Amniotic epithelial cell (primary cell): ENCODE measurements around the gene WWOX.

Experiments
- DNase-seq: peaks from one replicate; pipeline ENCODE4 v3.0.0-alpha.2; 2010; ENCODE audit warnings: low read depth

WWOX gene

DNA sequence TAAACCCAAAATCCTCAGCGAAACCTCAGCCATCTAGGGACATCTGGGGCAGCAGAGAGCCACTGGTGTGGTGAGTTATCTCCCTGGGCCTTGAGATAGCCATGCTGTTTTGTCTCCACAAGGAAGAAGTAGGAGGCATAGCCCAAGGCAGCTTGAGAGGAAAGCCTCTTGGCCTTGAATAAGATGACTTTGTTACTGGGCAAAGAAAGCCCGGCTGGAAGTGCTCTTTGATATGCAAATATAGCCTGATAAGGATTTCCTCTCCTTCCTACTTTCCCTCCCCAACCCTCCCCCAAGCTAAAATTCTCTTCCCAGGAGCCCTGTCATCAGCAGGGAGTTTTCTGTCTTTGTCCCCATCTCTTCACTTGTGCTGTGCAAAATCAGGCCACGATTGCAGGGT, 806.7 kb downstream of the WWOX start:
- DNase-seq = no peak

- DNase-seq = no peak
These were observed 809.8 kb downstream of the WWOX start for GRCh38 chr16:78909226-78909625.

DNA sequence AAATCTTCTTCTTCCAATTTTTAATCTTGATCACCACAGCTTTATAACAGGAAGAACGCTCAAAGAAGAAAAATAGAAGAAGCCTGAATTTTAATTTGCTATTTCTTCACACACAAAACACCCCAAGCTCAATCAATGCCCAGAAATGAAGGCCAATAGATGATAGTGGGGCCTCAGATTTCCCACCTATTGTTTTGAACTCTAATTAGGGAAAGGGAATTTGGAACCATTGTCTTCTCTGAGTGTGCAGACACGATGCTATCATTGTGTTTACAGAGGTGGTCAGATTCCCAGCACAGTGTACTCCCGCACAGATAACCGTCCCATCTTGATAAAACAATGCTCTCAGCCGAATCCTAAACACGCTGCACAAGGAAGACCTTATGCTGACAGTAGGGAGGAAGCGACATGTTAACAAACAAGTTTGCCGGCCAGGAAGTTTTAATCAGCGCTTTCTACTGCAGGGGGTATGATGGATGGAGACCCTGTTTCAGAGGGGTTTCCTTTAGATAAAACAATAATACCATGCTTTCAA, 816.4 kb downstream of the WWOX start:
- no peak for DNase-seq

- no peak for DNase-seq
These were observed 817.6 kb downstream of the WWOX start for GRCh38 chr16:78916928-78917545.

DNA sequence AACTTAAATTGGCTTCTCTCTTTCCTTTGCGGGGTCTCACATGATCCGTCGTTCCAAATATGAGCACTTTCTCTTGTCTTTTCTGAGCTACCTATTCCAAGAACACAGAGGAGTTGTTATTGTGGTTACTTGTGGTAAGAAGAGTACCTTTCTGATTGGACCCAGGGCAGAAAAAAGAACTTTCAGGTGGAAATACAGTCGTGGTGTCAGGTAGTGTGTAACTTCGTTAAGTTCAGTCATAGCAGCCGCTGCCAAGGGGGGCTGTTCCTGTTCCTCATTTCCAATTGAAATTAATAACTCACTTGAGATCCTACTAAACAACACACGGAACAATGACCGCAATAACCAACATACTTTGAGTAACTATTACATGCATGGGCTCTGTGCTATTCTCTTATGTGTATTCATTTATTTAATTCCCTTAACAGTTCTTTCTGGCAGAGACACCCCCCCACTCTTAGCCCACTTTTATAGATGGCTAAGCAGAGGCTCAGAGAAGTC, 819.4 kb downstream of the WWOX start:
- no peak for DNase-seq

DNA sequence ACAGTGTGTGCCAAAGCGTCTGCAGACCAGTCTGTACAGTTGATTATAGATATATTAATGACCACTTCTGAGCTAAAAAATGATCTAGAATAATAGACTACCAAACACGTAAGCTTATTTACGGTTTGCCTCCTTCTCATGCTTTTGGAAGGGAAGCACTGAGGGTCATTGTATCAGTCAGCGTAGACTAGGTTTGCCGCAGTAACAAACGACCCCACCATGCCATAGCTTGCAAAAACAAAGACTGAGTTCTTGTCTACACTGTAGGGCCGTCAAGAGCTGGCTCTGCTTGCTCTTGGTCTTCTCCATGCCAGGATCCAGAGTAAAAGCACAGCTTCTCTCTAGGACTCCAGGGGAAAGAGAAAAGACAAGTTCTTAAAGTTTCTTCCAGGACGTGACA, 820.4 kb downstream of the WWOX start:
- no peak for DNase-seq

DNA sequence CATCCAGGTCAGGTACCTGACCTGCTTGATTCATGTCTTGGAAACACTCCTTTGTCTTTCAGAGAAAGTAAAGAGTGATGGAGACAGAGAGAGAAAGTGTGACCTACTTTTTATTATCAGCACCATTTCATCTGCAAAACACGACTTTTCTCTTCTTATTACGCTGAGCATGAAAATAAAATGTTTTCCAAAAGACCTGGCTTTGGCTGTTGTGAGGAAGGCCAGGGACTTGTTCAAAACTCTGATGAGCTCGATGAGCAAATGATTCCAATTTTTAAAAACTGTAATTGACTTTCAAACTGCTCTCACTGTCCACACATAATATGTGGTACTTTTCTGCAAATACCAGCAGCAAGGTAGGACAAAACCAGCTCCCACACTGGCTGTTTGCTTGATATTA, 821.2 kb downstream of the WWOX start:
- DNase-seq = no peak

- no peak for DNase-seq
These were observed 825.8 kb downstream of the WWOX start for GRCh38 chr16:78925083-78925767.

DNA sequence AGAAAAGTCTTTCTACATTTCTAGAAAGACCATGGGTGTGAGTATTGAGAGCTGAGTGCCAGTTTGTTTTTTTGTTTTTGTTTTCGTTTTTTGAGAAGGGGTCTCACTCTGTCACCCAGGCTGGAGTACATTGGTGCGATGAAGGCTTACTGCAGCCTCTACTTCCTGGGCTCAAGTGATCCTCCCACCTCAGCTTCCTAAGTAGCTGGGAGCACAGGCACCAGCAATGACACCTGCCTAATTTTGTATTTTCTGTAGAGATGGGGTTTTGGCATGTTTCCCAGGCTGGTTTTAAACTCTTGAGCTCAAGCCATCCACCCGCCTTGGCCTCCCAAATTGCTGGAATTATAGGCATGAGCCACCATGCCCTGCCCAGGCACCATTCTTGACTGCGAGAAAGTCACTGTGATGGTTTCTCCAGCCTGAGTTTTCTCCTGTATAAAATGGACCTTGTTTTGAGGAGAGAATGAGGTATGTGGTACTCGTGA, 827.3 kb downstream of the WWOX start:
- DNase-seq = no peak

- no peak for DNase-seq
These were observed 828.3 kb downstream of the WWOX start for GRCh38 chr16:78927766-78928165.

- no peak for DNase-seq
These were observed 830.4 kb downstream of the WWOX start for GRCh38 chr16:78929841-78930240.

GRCh38 chr16:78930561-78930960, 831.1 kb downstream of the WWOX start:
- no peak for DNase-seq

DNA sequence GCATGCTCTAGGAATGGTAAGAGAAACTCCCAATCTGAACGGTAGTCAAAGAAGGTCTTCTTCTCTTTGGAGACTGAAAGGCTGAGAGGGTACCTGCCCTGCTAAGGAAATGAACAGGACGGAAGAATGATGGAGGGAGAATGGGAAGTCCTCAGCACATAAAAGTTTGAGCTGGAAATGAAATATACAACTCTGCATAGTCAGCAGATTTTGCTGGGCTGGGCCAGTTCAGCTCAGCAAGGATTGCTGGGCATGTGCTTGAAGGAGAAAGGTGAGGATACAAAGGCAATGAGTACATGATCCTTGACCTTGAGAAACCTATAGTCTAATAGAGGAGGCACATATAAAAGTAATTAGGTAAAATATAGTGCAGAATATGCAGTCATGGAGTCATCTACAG, 831.8 kb downstream of the WWOX start:
- no peak for DNase-seq

GRCh38 chr16:78931678-78932077, 832.2 kb downstream of the WWOX start:
- no peak for DNase-seq

DNA sequence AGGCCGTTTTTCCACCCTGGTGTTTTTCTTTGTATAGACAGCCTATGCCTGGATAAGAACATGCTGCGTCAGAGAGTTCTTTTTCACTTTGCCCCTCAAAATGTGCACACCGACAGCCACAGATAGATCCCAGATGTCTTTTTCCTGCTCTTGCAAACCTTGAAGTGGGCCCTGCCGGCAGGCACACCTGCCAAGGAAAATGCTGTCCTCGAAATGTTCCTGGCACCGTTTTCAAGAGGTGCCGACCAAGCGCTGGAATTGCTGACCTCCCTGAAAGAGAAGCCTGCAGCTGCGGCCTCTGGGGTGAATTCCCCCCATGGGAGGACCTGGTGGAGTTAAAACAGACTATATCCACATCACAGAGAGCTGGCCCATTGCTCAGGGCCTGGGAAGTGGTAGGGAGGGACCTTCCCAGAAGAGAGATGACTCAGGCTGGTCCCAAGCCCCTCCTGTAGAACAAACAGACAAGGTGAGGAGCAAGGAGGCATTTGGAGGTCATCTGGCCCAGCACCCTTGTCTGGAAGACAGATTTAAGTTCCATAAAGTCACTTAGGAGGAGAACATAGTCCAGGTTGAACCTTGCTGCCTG, 833.0 kb downstream of the WWOX start:
- no peak for DNase-seq

DNA sequence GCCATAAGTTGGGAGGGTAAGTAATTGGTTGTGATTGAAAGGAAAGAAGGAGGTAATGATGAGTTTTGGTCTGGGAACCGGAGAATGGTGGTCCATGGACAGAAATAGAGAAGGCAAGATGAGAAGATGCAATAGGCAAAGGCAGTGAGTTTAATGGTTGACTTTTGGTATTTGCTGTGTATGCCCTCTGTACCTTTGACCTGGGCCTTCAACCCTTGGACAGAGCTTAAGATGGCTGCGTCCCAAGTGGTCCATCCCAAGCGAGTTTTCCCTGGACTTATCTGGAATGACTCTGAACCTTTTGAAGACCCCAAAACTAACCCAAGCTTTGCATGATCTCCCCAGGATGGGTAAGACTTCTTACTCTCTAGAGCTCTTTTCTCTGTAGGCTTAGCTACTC, 836.6 kb downstream of the WWOX start:
- no peak for DNase-seq

DNA sequence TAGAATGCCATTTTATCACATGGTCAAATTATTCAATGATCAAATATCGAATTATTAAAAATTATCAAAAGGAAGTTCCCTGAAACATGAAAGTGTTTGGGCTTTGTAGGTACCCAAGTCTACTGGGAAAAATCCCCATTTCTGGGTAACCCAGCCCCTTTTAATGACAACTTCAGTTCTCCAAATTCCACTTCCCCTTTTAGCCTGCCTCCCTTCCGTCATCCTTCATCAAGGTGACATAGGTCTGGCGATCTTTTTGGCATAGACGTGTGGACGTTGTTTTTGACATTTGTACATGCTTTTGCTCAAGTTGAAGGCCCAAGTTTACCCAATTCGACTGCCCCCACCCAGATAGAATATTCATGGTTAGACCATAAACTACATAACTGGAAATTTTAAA, 840.1 kb downstream of the WWOX start:
- no peak for DNase-seq

DNA sequence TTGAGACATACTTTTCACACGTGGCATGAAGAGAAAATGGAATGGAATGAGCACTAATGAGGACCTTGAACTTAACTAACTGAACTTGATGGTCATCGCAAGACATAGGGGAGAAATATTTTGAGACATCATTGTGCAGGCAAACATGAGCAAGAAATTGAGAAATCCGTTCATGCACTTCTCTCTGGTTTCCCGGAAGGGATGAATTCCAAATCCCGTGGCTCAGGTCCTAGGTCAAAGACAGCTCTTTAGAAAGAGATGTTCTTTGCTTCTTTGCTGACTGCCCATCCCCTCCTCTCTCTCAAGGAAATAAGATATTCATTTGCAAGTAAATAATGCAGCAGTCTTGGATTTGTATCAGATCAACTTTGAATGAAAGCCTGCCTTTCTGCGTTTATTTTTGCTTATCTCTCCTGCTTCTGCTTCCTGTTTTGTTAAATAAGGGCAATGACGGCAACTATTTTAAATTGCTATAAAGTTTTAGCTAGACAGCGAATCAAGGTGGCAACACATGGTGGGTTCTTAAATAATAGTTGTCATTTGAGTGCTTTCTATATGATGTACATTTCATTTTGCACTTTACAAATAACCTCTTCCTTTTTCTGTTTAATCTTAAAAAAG, 843.3 kb downstream of the WWOX start:
- no peak for DNase-seq

DNA sequence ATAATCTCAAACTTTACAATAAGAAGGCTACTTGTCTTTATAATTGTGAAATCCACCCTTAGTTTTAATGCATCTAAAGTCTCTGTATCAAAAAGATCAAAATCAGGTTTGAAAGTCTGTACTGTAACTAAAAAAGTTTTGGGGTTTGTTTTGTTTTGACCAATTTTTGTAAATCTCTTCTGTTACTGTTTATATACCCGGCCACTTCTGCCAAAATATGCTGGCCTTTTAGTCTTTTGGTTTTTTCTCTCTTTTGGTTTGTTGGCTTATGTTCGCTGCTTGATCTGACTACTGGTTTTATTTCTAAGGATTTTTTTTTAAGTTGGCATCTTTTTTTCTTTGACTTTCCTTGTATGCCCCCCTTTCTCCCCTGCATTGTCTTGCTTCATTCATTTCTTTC, 845.9 kb downstream of the WWOX start:
- no peak for DNase-seq

GRCh38 chr16:78946556-78946955, 847.1 kb downstream of the WWOX start:
- DNase-seq = no peak

DNA sequence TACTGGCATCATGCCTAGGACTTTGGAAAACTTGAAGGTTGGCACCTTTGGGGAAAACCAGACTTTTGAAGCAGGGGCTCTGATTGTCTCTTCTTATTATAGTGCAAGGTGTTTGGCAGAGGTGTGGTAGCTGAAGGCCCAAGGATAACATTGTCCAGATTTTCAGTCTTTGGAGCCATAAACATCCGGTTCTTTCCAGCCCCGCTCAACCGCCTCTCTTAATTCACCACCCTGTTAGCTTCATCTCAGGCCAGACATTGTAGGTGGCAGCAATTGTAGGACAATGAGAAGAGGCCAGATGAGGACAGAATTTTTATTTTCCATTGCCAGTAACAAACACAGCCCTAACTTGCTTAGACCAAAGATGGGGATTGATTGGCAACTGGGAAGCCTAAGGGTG, 851.3 kb downstream of the WWOX start:
- DNase-seq = no peak

DNA sequence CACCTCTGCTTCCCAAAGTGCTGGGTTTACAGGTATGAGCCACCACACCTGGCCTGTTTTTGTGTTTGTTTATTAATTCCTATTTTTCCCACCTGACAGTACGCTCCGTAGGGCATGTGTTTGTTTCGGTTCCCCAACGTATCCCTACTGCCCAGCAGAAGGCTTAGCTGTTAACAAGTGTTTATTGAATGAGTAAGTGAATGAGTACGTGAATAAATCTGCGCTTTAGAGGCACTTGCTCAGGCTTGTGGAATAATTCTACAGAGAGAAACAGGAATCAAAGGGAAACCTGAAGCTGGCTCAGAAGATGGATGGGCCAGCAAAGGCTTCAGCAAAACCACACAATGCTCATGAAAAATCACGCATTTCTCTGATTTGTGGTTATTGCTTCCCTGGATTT, 853.2 kb downstream of the WWOX start:
- DNase-seq = no peak

DNA sequence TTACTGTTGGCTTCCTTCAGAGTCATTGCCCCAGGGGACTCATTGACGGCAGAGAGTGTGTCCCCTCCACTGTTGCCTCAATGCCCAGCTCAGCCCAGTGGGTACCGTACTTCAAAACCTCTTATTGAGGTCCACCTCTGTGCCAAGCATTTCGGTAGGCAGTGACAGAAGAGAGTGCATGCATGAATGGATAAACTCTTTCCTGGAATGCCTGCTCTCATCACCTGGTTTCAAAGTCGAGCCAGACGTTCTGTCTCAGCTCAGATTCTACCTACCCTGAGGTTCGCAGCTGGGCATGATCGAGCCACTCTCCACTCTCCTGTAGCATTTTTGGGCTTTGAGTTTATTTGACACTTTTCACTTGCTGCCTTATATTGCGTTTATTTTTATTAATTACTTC, 854.1 kb downstream of the WWOX start:
- no peak for DNase-seq
